GM23248 (cell line): Measurements from ENCODE around the gene PPP1R1C.

Experiments
- EZH2 ChIP-seq: fragments of 200-600 bp; sonication (generic); IDR thresholded peaks from 2 replicates; pipeline ENCODE4 v1.6.1; 2018; ENCODE audit warnings: antibody characterized with exemption, mild to moderate bottlenecking; ENCODE audit not compliant: insufficient read depth, poor library complexity, severe bottlenecking
- EZH2phosphoT487 ChIP-seq: fragments of 200-600 bp; sonication (generic); IDR thresholded peaks from 2 replicates; pipeline ENCODE4 v1.6.1; 2018; ENCODE audit warnings: antibody characterized with exemption, moderate library complexity, mild to moderate bottlenecking, low read depth; ENCODE audit not compliant: insufficient read depth

GRCh38 chr2:181998891-181999654 is 13.4 kb downstream of the PPP1R1C start:
- TF ChIP-seq EZH2phosphoT487 (no peak), EZH2 (no peak)
